Measurements from ENCODE around the gene LIPT2.

LIPT2 gene

GRCh38 chr11:74504100-74504691, 10.7 kb upstream of the LIPT2 start:
- H3K4me3 ChIP-seq (ENCODE audit: control insufficient read depth in 1 of 7, extremely low read depth in 1 of 7, insufficient read depth in 4 of 7, low read depth in 2 of 7, low read length in 6 of 7): no peak overlapping the region
- ChIA-PET CTCF (interaction anchor here (0.6 to 1.3 kb wide), 2 partner anchors 42 to 51 kb away, joined by 3 read pairs; no protein-coding TSS in a partner anchor), POLR2A (no interaction called here)
- no peaks in the 10 kb centered on the region for H3K27me3 ChIP-seq (replicated peaks in 2 of 5; ENCODE audit: control insufficient read depth in 4 of 5, insufficient read depth in 5 of 5, low read length in 4 of 5)
- no peak overlapping the region for H3K27ac ChIP-seq (ENCODE audit: insufficient read depth in 1 of 2, low read depth in 1 of 2, low read length in 2 of 2, poor library complexity in 1 of 2, severe bottlenecking in 2 of 2)
- peaks cover 0 to 6% (median 2%) of the 10 kb centered on the region in 4 experiments for H3K4me1 ChIP-seq (ENCODE audit: control extremely low read depth in 1 of 4, control insufficient read depth in 4 of 4, insufficient read depth in 4 of 4, low read length in 3 of 4)
- no peak for DNase-seq
- no peaks in the 10 kb centered on the region for H3K36me3 ChIP-seq (ENCODE audit: control insufficient read depth in 4 of 4, insufficient read depth in 4 of 4, low read length in 3 of 4)
- peaks cover 0 to 15% (median 4%) of the 10 kb centered on the region in 5 experiments for H3K9me3 ChIP-seq (ENCODE audit: control extremely low read depth in 1 of 5, control insufficient read depth in 4 of 5, insufficient read depth in 2 of 5, low read depth in 1 of 5, low read length in 4 of 5)
- no CpG with 5 or more reads among the region's 1 CpG for WGBS (ENCODE audit: insufficient coverage)

GRCh38 chr11:74494916-74495315, 1.4 kb upstream of the LIPT2 start:
- WGBS (ENCODE audit: insufficient coverage): no CpG with 5 or more reads among the region's 1 CpG
- ChIA-PET POLR2A (no interaction called here), CTCF (no interaction called here)
- Histone ChIP-seq H3K27ac (ENCODE audit: insufficient read depth in 1 of 2, low read depth in 1 of 2, low read length in 2 of 2, poor library complexity in 1 of 2, severe bottlenecking in 2 of 2) (no peak overlapping the region), H3K4me3 (ENCODE audit: control insufficient read depth in 1 of 7, extremely low read depth in 1 of 7, insufficient read depth in 4 of 7, low read depth in 2 of 7, low read length in 6 of 7) (no peak overlapping the region), H3K27me3 (replicated peaks in 2 of 5; ENCODE audit: control insufficient read depth in 4 of 5, insufficient read depth in 5 of 5, low read length in 4 of 5) (no peaks in the 10 kb centered on the region), H3K9me3 (ENCODE audit: control extremely low read depth in 1 of 5, control insufficient read depth in 4 of 5, insufficient read depth in 2 of 5, low read depth in 1 of 5, low read length in 4 of 5) (peaks cover 0 to 12% (median 0%) of the 10 kb centered on the region in 5 experiments), H3K36me3 (ENCODE audit: control insufficient read depth in 4 of 4, insufficient read depth in 4 of 4, low read length in 3 of 4) (peaks cover 0 to 7% (median 2%) of the 10 kb centered on the region in 4 experiments), H3K4me1 (ENCODE audit: control extremely low read depth in 1 of 4, control insufficient read depth in 4 of 4, insufficient read depth in 4 of 4, low read length in 3 of 4) (peaks cover 5 to 13% (median 10%) of the 10 kb centered on the region in 4 experiments)
- DNase-seq: no peak

- CTCF ChIA-PET: interaction anchor here (0.5 to 1.3 kb wide), 6 partner anchors 9 to 77 kb away, joined by 3 read pairs; no protein-coding TSS in a partner anchor
These were observed 487 bp upstream of the LIPT2 start for GRCh38 chr11:74493791-74494630.

GRCh38 chr11:74492084-74492483, 1.4 kb downstream of the LIPT2 start:
- H3K4me3 ChIP-seq (ENCODE audit: control insufficient read depth in 1 of 7, extremely low read depth in 1 of 7, insufficient read depth in 4 of 7, low read depth in 2 of 7, low read length in 6 of 7): no peak overlapping the region
- WGBS (ENCODE audit: insufficient coverage): 98% methylated on average over 11 of the region's 11 CpGs
- peaks cover 0 to 5% (median 0%) of the 10 kb centered on the region in 5 experiments for H3K9me3 ChIP-seq (ENCODE audit: control extremely low read depth in 1 of 5, control insufficient read depth in 4 of 5, insufficient read depth in 2 of 5, low read depth in 1 of 5, low read length in 4 of 5)
- peaks cover 0 to 7% (median 2%) of the 10 kb centered on the region in 4 experiments for H3K36me3 ChIP-seq (ENCODE audit: control insufficient read depth in 4 of 4, insufficient read depth in 4 of 4, low read length in 3 of 4)
- ChIA-PET POLR2A (no interaction called here), CTCF (interaction anchor here (1.4 to 1.8 kb wide), 2 partner anchors 41 to 43 kb away, joined by 4 read pairs; no protein-coding TSS in a partner anchor)
- H3K27me3 ChIP-seq (replicated peaks in 2 of 5; ENCODE audit: control insufficient read depth in 4 of 5, insufficient read depth in 5 of 5, low read length in 4 of 5): no peaks in the 10 kb centered on the region
- DNase-seq: no peak
- H3K4me1 ChIP-seq (ENCODE audit: control extremely low read depth in 1 of 4, control insufficient read depth in 4 of 4, insufficient read depth in 4 of 4, low read length in 3 of 4): peaks cover 5 to 13% (median 10%) of the 10 kb centered on the region in 4 experiments
- H3K27ac ChIP-seq (ENCODE audit: insufficient read depth in 1 of 2, low read depth in 1 of 2, low read length in 2 of 2, poor library complexity in 1 of 2, severe bottlenecking in 2 of 2): peak overlapping the region in 1 of 2 experiments; percentile 45

More at GRCh38 chr11:74493791-74494630, 487 bp upstream of the LIPT2 start:
- Histone ChIP-seq H3K27ac (ENCODE audit: insufficient read depth in 1 of 2, low read depth in 1 of 2, low read length in 2 of 2, poor library complexity in 1 of 2, severe bottlenecking in 2 of 2) (peak overlapping the region; percentile 26 to 80), H3K36me3 (ENCODE audit: control insufficient read depth in 4 of 4, insufficient read depth in 4 of 4, low read length in 3 of 4) (peaks cover 0 to 7% (median 2%) of the 10 kb centered on the region in 4 experiments), H3K27me3 (replicated peaks in 2 of 5; ENCODE audit: control insufficient read depth in 4 of 5, insufficient read depth in 5 of 5, low read length in 4 of 5) (no peaks in the 10 kb centered on the region), H3K9me3 (ENCODE audit: control extremely low read depth in 1 of 5, control insufficient read depth in 4 of 5, insufficient read depth in 2 of 5, low read depth in 1 of 5, low read length in 4 of 5) (peaks cover 0 to 12% (median 0%) of the 10 kb centered on the region in 5 experiments), H3K4me3 (ENCODE audit: control insufficient read depth in 1 of 7, extremely low read depth in 1 of 7, insufficient read depth in 4 of 7, low read depth in 2 of 7, low read length in 6 of 7) (peak overlapping the region; percentile 58 to 90 (median 81)), H3K4me1 (ENCODE audit: control extremely low read depth in 1 of 4, control insufficient read depth in 4 of 4, insufficient read depth in 4 of 4, low read length in 3 of 4) (peaks cover 5 to 13% (median 10%) of the 10 kb centered on the region in 4 experiments)
- POLR2A ChIA-PET: interaction anchor here (1.4 kb wide), 1 partner anchor 99 kb away, joined by 5 read pairs; the partner anchor contains the start of gene POLD3
- DNase-seq: no peak
- WGBS (ENCODE audit: insufficient coverage): 12% methylated on average over 12 of the region's 14 CpGs

- peaks cover 5 to 17% (median 12%) of the 10 kb centered on the region in 4 experiments for H3K4me1 ChIP-seq (ENCODE audit: control extremely low read depth in 1 of 4, control insufficient read depth in 4 of 4, insufficient read depth in 4 of 4, low read length in 3 of 4)
- no peaks in the 10 kb centered on the region for H3K27me3 ChIP-seq (replicated peaks in 2 of 5; ENCODE audit: control insufficient read depth in 4 of 5, insufficient read depth in 5 of 5, low read length in 4 of 5)
- no peak for DNase-seq
- H3K9me3 ChIP-seq (ENCODE audit: control extremely low read depth in 1 of 5, control insufficient read depth in 4 of 5, insufficient read depth in 2 of 5, low read depth in 1 of 5, low read length in 4 of 5): no peaks in the 10 kb centered on the region
- H3K4me3 ChIP-seq (ENCODE audit: control insufficient read depth in 1 of 7, extremely low read depth in 1 of 7, insufficient read depth in 4 of 7, low read depth in 2 of 7, low read length in 6 of 7): no peak overlapping the region
- CTCF ChIA-PET: interaction anchor here (0.9 kb wide), 2 partner anchors 15 to 60 kb away, joined by 3 read pairs; no protein-coding TSS in a partner anchor
- peaks cover 0 to 4% (median 0%) of the 10 kb centered on the region in 4 experiments for H3K36me3 ChIP-seq (ENCODE audit: control insufficient read depth in 4 of 4, insufficient read depth in 4 of 4, low read length in 3 of 4)
- POLR2A ChIA-PET: interaction anchor here (0.7 kb wide), 1 partner anchor 950 kb away, joined by 4 read pairs; no protein-coding TSS in a partner anchor
- no peak overlapping the region for H3K27ac ChIP-seq (ENCODE audit: insufficient read depth in 1 of 2, low read depth in 1 of 2, low read length in 2 of 2, poor library complexity in 1 of 2, severe bottlenecking in 2 of 2)
- WGBS (ENCODE audit: insufficient coverage): 100% methylated on average over 4 of the region's 4 CpGs
These were observed 2.6 kb downstream of the LIPT2 start for GRCh38 chr11:74490941-74491340.

- no peaks in the 10 kb centered on the region for H3K27me3 ChIP-seq (replicated peaks in 2 of 5; ENCODE audit: control insufficient read depth in 4 of 5, insufficient read depth in 5 of 5, low read length in 4 of 5)
- H3K4me3 ChIP-seq (ENCODE audit: control insufficient read depth in 1 of 7, extremely low read depth in 1 of 7, insufficient read depth in 4 of 7, low read depth in 2 of 7, low read length in 6 of 7): no peak overlapping the region
- peaks cover 0 to 17% (median 5%) of the 10 kb centered on the region in 4 experiments for H3K4me1 ChIP-seq (ENCODE audit: control extremely low read depth in 1 of 4, control insufficient read depth in 4 of 4, insufficient read depth in 4 of 4, low read length in 3 of 4)
- H3K9me3 ChIP-seq (ENCODE audit: control extremely low read depth in 1 of 5, control insufficient read depth in 4 of 5, insufficient read depth in 2 of 5, low read depth in 1 of 5, low read length in 4 of 5): no peaks in the 10 kb centered on the region
- DNase-seq: no peak
- WGBS (ENCODE audit: insufficient coverage): 100% methylated on average over 1 of the region's 1 CpG
- ChIA-PET CTCF (interaction anchor here (1.0 to 1.7 kb wide), 2 partner anchors 11 to 34 kb away, joined by 3 to 4 read pairs; no protein-coding TSS in a partner anchor), POLR2A (no interaction called here)
- no peak overlapping the region for H3K27ac ChIP-seq (ENCODE audit: insufficient read depth in 1 of 2, low read depth in 1 of 2, low read length in 2 of 2, poor library complexity in 1 of 2, severe bottlenecking in 2 of 2)
- H3K36me3 ChIP-seq (ENCODE audit: control insufficient read depth in 4 of 4, insufficient read depth in 4 of 4, low read length in 3 of 4): peaks cover 0 to 4% (median 0%) of the 10 kb centered on the region in 4 experiments
These were observed 5.6 kb downstream of the LIPT2 start for GRCh38 chr11:74487875-74488274.
